NCI-H2107 (cell line): ENCODE data around the gene TRAF7.
A peak's percentile ranks its signal among the peaks of the same experiment; 100 is the strongest.

Experiments
- DNase-seq: peaks from one replicate; lab custom pipeline; 2025; lab: John Stamatoyannopoulos, UW

TRAF7 gene

GRCh38 chr16:2147981-2148671 lies 7.5 kb upstream of the TRAF7 start, which contains the start of gene RAB26:
Gene RAB26 (plus strand): TSS chr16:2148625. CDS start chr16:2148784, 159 bp downstream.
- peak; percentile 85 for DNase-seq

- no peak for DNase-seq
These were observed 6.6 kb upstream of the TRAF7 start for GRCh38 chr16:2148714-2149629.

GRCh38 chr16:2149630-2150417 lies 5.8 kb upstream of the TRAF7 start:
- no peak for DNase-seq

DNA sequence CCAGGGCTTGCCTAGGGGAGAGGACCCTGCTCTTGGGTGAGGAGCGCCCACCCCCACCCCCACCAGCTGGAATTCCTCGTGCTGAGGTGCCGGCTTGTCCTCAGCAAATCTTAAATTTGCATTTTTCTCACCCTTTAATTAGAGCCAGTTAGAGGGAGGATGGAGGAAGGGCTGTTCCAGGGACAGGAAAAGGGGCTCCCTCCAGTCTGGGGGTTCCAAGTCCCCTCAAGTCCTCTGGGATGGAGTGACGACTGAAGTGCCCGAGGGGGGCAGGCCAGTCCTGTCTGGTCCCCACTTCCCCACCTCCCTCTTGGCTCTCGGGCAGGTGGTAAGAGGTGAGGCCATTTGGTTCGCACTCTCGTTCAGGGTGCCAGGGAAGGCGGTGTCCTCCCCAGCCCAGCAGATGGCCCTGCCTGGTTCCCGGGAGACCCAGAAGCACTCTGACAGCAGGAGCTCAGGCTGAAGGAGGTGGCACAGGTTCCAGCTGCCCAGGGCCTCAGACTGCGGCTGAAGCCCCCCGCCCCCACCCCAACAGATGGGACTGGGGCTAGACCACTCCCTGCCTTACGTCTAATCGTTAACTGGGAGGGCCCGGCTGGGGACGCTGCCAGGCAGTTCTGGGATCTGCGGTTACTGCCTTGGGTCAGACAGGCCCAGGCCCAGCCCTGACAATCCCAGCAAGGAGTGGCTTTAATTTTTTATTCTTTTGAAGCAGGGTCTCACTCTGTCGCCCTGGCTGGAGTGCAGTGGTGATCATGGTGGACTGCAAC lies 5.0 kb upstream of the TRAF7 start:
- no peak for DNase-seq

DNA sequence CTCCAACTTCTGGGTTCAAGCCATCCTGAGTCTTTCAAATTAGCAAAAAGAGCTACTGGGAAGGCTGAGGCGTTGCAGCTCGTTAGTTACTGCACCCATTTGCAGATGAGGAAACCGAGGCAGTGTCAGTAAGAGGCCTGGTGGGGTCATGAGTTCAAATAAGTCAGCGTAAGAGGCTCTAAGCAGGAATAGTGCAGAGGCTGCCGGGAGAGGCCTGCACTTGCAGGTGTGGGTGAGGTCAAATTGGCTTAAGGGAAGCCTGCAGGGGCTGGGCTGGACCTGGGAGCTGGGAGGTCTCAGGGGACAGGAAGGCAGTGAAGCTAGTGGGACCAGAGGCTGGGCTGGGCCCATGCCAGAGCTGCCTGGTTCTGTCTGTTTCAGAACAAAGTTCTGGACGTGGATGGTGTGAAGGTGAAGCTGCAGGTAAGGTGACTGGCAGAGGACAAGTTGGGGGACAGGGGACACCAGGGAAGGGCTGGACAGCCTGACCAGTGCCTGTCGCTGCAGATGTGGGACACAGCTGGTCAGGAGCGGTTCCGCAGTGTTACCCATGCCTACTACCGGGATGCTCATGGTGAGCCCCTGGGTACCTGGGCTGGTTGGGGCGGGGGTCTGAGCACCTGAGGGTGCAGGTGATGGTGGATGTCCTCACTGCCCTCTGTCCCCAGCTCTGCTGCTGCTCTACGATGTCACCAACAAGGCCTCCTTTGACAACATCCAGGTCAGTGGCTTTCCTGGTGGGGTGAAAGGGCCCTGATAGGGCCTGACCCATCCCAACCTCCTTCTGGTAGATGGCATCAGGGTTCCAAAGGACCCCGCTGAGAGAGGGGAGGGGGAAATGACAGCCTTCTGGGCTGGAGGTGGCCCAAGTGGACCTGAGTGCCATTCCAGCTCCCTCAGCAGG lies 4.1 kb upstream of the TRAF7 start:
- no peak for DNase-seq

DNA sequence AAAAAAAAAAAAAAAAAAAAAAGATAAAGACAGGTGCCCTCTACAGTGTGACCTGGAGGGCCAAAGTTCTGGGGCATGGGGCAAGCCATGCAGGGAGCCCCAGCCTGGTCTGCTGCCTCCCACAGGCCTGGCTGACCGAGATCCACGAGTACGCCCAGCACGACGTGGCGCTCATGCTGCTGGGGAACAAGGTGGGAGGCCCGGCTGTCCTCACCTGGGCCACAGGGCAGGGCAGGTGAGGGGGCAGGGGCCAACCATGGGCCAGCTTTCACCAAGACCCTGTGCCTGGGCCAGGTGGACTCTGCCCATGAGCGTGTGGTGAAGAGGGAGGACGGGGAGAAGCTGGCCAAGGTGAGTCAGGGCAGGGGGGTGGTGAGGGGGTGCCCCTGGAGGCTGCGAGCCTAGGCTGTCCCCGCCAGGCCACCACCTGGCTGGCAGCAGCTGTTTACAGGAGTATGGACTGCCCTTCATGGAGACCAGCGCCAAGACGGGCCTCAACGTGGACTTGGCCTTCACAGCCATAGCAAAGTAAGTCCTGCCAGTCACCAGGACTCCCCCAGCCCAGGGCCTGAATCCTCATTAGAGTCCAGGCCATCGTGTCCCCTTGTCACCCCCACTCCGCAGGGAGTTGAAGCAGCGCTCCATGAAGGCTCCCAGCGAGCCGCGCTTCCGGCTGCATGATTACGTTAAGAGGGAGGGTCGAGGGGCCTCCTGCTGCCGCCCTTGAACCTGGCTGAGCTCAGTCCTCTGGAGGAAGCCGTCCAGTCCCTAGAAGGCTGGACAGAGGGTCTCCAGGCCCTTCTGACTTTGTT lies 2.7 kb upstream of the TRAF7 start:
- DNase-seq = no peak

DNA sequence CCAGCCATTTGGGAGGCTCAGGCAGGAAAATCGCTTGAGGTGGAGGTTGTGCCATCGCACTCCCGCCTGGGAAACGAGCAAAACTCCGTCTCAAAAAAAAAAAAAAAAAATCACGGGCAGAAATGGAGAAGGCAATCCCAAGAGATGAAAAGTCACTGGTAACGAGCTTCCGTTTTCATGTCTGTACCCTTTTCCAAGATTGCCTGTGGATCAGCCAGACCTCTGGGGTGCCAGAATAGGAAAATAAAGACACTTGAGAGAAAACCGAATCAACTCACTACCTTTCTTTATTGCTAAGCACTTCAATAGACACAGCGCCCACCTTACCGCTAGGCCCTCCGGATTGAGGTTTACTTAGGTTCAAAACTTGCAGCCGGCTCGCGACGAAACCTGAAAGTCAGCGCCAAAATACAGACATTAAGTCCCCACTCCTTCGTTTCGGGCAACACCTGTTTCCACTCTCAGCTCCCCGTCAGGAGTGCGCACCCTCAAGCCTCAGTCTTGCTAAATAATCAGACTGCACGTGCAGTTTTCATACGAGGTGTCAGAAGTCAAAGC lies 970 bp upstream of the TRAF7 start:
- DNase-seq = no peak

- no peak for DNase-seq
These were observed 631 bp downstream of the TRAF7 start for GRCh38 chr16:2155977-2156848.

GRCh38 chr16:2156849-2157224 lies 1.3 kb downstream of the TRAF7 start:
- no peak for DNase-seq

- no peak for DNase-seq
These were observed 2.1 kb downstream of the TRAF7 start for GRCh38 chr16:2157480-2158261.

GRCh38 chr16:2158262-2158638 lies 2.7 kb downstream of the TRAF7 start:
- DNase-seq = no peak

DNA sequence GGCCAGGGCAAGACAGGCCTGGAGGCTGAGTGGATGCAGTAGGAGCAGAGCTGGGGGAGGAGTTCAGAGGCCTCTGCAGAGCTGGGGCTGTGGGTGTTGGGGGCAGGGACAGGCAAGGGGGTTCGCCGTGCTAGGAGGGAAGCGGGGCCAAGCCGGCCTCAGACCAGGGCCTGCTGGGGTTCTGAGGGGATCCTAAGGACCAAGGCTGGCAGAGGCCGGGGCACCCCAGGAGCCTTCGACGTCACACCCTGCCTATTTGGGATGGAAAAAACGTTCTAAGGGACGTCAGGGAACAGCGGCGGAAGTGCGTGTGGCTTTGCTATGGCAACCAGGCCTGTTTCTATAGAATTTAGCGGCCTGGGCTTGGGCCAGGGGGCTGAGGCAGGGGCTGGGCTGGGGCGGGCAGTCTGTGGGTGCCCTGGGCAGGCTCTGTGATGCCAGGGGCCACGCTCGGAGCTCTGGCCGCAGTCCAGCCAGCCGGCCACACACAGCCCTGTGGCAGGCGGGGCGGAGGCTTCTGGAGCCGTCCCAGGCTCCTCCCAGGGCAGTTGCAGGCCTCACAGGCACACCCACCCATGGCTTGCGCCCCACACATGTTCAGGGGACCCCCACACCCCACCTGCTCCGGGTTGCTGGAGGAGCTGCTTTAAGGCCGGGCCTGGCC lies 3.7 kb downstream of the TRAF7 start:
- DNase-seq = no peak

GRCh38 chr16:2160915-2161551 lies 5.5 kb downstream of the TRAF7 start:
- DNase-seq = no peak

GRCh38 chr16:2161911-2162310 lies 6.3 kb downstream of the TRAF7 start:
- DNase-seq = no peak

GRCh38 chr16:2162676-2163118 lies 7.1 kb downstream of the TRAF7 start:
- DNase-seq = no peak

DNA sequence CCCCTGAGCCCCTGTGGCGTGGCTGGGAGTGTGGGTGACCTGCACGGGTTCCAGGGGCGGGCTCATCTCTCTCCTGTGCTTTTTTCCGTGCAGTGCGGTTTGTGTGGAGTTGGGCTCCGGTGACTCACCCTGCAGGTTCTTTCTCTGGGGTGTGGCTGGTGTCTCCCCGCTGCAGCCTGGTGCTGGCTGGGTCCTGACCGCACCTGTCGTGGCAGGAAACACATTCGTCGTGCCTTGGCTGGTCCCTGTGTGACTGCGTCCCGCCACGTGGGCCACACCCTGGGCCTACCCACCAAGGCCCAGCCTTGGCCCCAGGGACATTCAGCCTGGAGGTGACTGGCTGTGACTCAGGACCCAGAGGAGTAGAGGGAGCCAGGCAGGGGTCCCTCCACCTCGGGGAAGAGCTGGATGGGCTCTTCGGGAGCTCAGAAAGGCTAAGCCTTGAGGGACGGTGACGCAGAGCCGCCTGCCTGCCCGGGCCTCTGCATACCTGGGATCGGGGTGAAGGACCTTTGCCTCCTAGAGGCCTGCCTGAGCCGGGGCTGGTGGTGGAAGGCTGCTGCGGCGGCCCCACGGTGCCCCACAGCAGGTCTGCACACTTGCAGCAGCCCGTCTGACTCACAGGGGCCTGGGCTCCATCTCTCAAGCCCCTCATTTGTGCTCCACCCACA lies 7.8 kb downstream of the TRAF7 start:
- DNase-seq = no peak
